CD4-positive, alpha-beta T cell treated with Interleukin-6 at 100 ng/mL for 8 hours (primary cell): ENCODE measurements around the gene FJX1.
"Not testable (repeated sequence)": the region's sequence is repeated elsewhere in the genome, so short reads cannot be mapped to it uniquely, and the experiment has no call there.

ENCODE experiments used
- DNase-seq: peaks from one replicate; pipeline ENCODE4 v3.0.0-alpha.2; 2020; ENCODE audit warnings: mixed read lengths, low spot score

FJX1 gene

DNA sequence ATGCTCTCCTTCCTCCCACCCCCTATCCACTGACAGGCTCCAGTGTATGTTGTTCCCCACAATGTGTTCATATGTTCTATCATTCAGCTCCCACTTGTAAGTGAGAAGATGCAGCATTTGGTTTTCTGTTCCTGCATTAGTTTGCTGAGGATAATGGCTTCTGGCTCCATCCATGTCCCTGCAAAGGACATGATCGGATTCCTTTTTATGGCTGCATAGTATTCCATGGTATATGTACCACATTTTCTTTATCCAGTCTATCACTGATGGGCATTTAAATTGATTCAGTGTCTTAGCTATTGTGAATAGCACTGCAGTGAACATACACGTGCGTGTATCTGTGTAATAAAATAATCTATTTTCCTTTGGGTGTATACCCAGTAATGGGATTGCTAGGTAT is 50.1 kb downstream of the FJX1 start:
- not testable (repeated sequence) for DNase-seq
